PC-3 (cell line): ENCODE measurements around the gene ISG20L2. TPM values are rescaled to one million over a fixed set of nuclear protein-coding genes. Genes with fewer than 3 reads are reported as not detected.

ENCODE experiments used
- ATAC-seq: fragments of 200-7000 bp; cut with Tn5 transposase; 2 replicates; pipeline ENCODE4 v1.9.1; 2020; ENCODE audit warnings: mild to moderate bottlenecking, moderate library complexity
- BruUV-seq: library from RNA; stranded (reverse); fragments of 400-500 nt; replicated peaks from 2 replicates; lab custom pipeline; 2021; lab: Mats Ljungman, UMichigan
- CTCF ChIA-PET: fragments of 300-600 bp; sonication (Branson Sonifier 250); formaldehyde crosslinking; loops from one replicate; lab custom pipeline; 2022; ENCODE audit warnings: antibody characterized with exemption; lab: Charles Lee
- POLR2A ChIA-PET: fragments of 300-600 bp; sonication (Branson Sonifier 250); formaldehyde crosslinking; loops from one replicate; lab custom pipeline; 2022; ENCODE audit warnings: antibody characterized with exemption; ENCODE audit not compliant: unreplicated experiment; lab: Charles Lee
- DNase-seq: peaks from one replicate; pipeline ENCODE4 v3.0.0-alpha.2; 2015
- H2AFZ ChIP-seq: fragments of 300-600 bp; sonication (generic); 2 replicates; pipeline ENCODE4 v1.6.0; 2016; ENCODE audit warnings: antibody characterized with exemption, low read length
- H3F3A ChIP-seq: fragments of 300-600 bp; sonication (generic); one replicate; pipeline ENCODE4 v1.6.0; 2017; ENCODE audit warnings: antibody characterized with exemption, low read length, control low read depth, mild to moderate bottlenecking; ENCODE audit not compliant: unreplicated experiment
- H3K27ac ChIP-seq: fragments of 300-600 bp; sonication (generic); 2 replicates; pipeline ENCODE4 v1.5.1; 2016; ENCODE audit warnings: mild to moderate bottlenecking, low read length
- H3K27me3 ChIP-seq: fragments of 300-600 bp; sonication (generic); 2 replicates; pipeline ENCODE4 v1.6.1; 2016; ENCODE audit warnings: low read length, mixed read lengths
- H3K36me3 ChIP-seq: fragments of 300-600 bp; sonication (generic); 2 replicates; pipeline ENCODE4 v1.6.1; 2016; ENCODE audit warnings: low read depth, mixed run types, low read length, mixed read lengths
- H3K4me1 ChIP-seq: fragments of 300-600 bp; sonication (generic); 2 replicates; pipeline ENCODE4 v1.5.1; 2016; ENCODE audit warnings: low read length; ENCODE audit not compliant: insufficient read depth
- H3K4me2 ChIP-seq: fragments of 300-600 bp; sonication (generic); 2 replicates; pipeline ENCODE4 v1.6.0; 2016; ENCODE audit warnings: low read length
- H3K4me3 ChIP-seq: fragments of 300-600 bp; sonication (generic); 2 replicates; pipeline ENCODE4 v1.5.1; 2016; ENCODE audit warnings: mild to moderate bottlenecking, low read length, mixed read lengths
- H3K79me2 ChIP-seq: fragments of 300-600 bp; sonication (generic); 2 replicates; pipeline ENCODE4 v1.6.1; 2017; ENCODE audit warnings: low read length, mixed read lengths
- H3K9ac ChIP-seq: fragments of 300-600 bp; sonication (generic); 2 replicates; pipeline ENCODE4 v1.6.0; 2016; ENCODE audit warnings: mild to moderate bottlenecking, low read length
- H3K9me2 ChIP-seq: fragments of 300-600 bp; sonication (generic); replicated peaks from 2 replicates; pipeline ENCODE4 v1.6.1; 2016; ENCODE audit warnings: mixed run types, low read length, mixed read lengths
- H3K9me3 ChIP-seq: fragments of 300-600 bp; sonication (generic); 2 replicates; pipeline ENCODE4 v1.6.1; 2016; ENCODE audit warnings: low read length, mixed read lengths
- H4K20me1 ChIP-seq: fragments of 300-600 bp; sonication (generic); 2 replicates; pipeline ENCODE4 v1.6.1; 2016; ENCODE audit warnings: low read length, mixed read lengths
- CTCF ChIP-seq: fragments of 300-600 bp; sonication (generic); conservative IDR thresholded peaks from 2 replicates; pipeline ENCODE4 v1.5.1; 2017; ENCODE audit warnings: antibody characterized with exemption, low read depth, mild to moderate bottlenecking, low read length
- EZH2 ChIP-seq: fragments of 300-600 bp; sonication (generic); IDR thresholded peaks from one replicate; pipeline ENCODE4 v1.6.1; 2017; ENCODE audit warnings: antibody characterized with exemption, mild to moderate bottlenecking, low read length; ENCODE audit not compliant: unreplicated experiment
- EZH2phosphoT487 ChIP-seq: fragments of 300-600 bp; sonication (generic); IDR thresholded peaks from 2 replicates; pipeline ENCODE4 v1.6.1; 2018; ENCODE audit warnings: mild to moderate bottlenecking, antibody characterized with exemption, low read length, borderline replicate concordance
- intact Hi-C: fragments of 100-400 bp; cut with micrococcal nuclease; formaldehyde crosslinking; loops from 2 replicates; pipeline ENCODE4 v1.9.0; 2023
- total RNA-seq: library from RNA; depleted of rRNA; stranded (reverse); fragments of >200 nt; gene quantifications from 2 replicates; pipeline ENCODE4 v1.2.3, GENCODE V29; 2014

The ISG20L2 gene
- total RNA-seq, 1 experiment from 2014 or later = 39.2 TPM

- CTCF ChIA-PET = interaction anchor here (1.4 to 3.0 kb wide), 4 partner anchors 14 to 132 kb away, joined by 5 to 26 read pairs (median 14); partner anchors contain the start of genes HDGF and MRPL24
Observed at GRCh38 chr1:156727492-156727891, 1.1 kb downstream of the ISG20L2 start.

GRCh38 chr1:156726549-156727226, 1.9 kb downstream of the ISG20L2 start:
- POLR2A ChIA-PET = interaction anchor here (0.6 to 1.0 kb wide), 3 partner anchors 14 to 444 kb away, joined by 3 to 5 read pairs (median 4); partner anchors contain the start of gene MRPL24
- H2AFZ ChIP-seq = no peak overlapping the region
- H3K9ac ChIP-seq = peak overlapping the region; percentile 97
- TF ChIP-seq EZH2 (no peak), EZH2phosphoT487 (no peak), CTCF (peak; percentile 92)
- DNase-seq (peak; percentile 79), ATAC-seq (peak; percentile 21)
- BruUV-seq = no TSS peak
- peaks cover 77% of the 10 kb centered on the region for H3K79me2 ChIP-seq
- H3K9me3 ChIP-seq = no peaks in the 10 kb centered on the region
- peak overlapping the region; percentile 98 for H3K4me3 ChIP-seq
- CTCF ChIA-PET = interaction anchor here (0.5 to 3.0 kb wide), 24 partner anchors 14 to 201 kb away, joined by 3 to 106 read pairs (median 5); partner anchors contain the start of genes CRABP2, HDGF, MRPL24 and NES
- H3K27me3 ChIP-seq = no peaks in the 10 kb centered on the region
- H4K20me1 ChIP-seq = peaks cover 38% of the 10 kb centered on the region
- H3K27ac ChIP-seq = peak overlapping the region; percentile 62
- peaks cover 27% of the 10 kb centered on the region for H3K4me1 ChIP-seq
- H3K9me2 ChIP-seq = no peaks in the 10 kb centered on the region
- peaks cover 32% of the 10 kb centered on the region for H3K36me3 ChIP-seq
- no peaks in the 10 kb centered on the region for H3F3A ChIP-seq
- peak overlapping the region; percentile 89 for H3K4me2 ChIP-seq
- intact Hi-C loops = loop anchor here (1.0 kb wide), 4 partner anchors 17 to 164 kb away; partner anchors contain the start of gene INSRR

More at GRCh38 chr1:156727492-156727891, 1.1 kb downstream of the ISG20L2 start:
- Histone ChIP-seq H3K9ac (peak overlapping the region; percentile 97), H3K79me2 (peaks cover 73% of the 10 kb centered on the region), H3K4me1 (peaks cover 27% of the 10 kb centered on the region), H3K27ac (peak overlapping the region; percentile 62), H3K9me2 (no peaks in the 10 kb centered on the region), H3K36me3 (peaks cover 28% of the 10 kb centered on the region), H3K27me3 (no peaks in the 10 kb centered on the region), H2AFZ (no peak overlapping the region), H3K4me2 (peak overlapping the region; percentile 89), H3K9me3 (no peaks in the 10 kb centered on the region), H3F3A (no peaks in the 10 kb centered on the region), H4K20me1 (peaks cover 38% of the 10 kb centered on the region), H3K4me3 (peak overlapping the region; percentile 98)
- TF ChIP-seq EZH2phosphoT487 = no peak
- BruUV-seq = no TSS peak
- DNase-seq (no peak), ATAC-seq (no peak)
- POLR2A ChIA-PET = interaction anchor here (0.6 to 2.0 kb wide), 3 partner anchors 13 to 444 kb away, joined by 3 to 28 read pairs (median 5); partner anchors contain the start of gene MRPL24
- intact Hi-C loops = no loop called here

GRCh38 chr1:156725683-156726280, 2.8 kb downstream of the ISG20L2 start:
- BruUV-seq = no TSS peak
- Histone ChIP-seq H3F3A (no peaks in the 10 kb centered on the region), H2AFZ (no peak overlapping the region), H3K4me2 (peak overlapping the region; percentile 89), H3K4me1 (peaks cover 27% of the 10 kb centered on the region), H3K79me2 (peaks cover 83% of the 10 kb centered on the region), H3K9me3 (no peaks in the 10 kb centered on the region), H3K9ac (peak overlapping the region; percentile 97), H3K9me2 (no peaks in the 10 kb centered on the region), H3K36me3 (peaks cover 41% of the 10 kb centered on the region), H4K20me1 (peaks cover 38% of the 10 kb centered on the region), H3K27ac (0 out of 2 replicates have a peak overlapping the region, but pooled peaks have one; percentile 62), H3K27me3 (no peaks in the 10 kb centered on the region), H3K4me3 (peak overlapping the region; percentile 98)
- peak; percentile 96 for DNase-seq
- intact Hi-C loops = loop anchor here (1.0 kb wide), 5 partner anchors 16 to 165 kb away; partner anchors contain the start of gene INSRR
- POLR2A ChIA-PET = interaction anchor here (0.6 to 1.1 kb wide), 5 partner anchors 15 to 171 kb away, joined by 3 to 13 read pairs (median 5); partner anchors contain the start of genes MRPL24 and PRCC
- TF ChIP-seq EZH2 (no peak), CTCF (peak; percentile 98), EZH2phosphoT487 (no peak)
- peak; percentile 62 for ATAC-seq
- CTCF ChIA-PET = interaction anchor here (0.5 to 3.0 kb wide), 26 partner anchors 13 to 202 kb away, joined by 3 to 106 read pairs (median 5); partner anchors contain the start of genes CRABP2, HDGF, MRPL24 and NES
